ENCODE results near the gene YARS2. TPM values are rescaled to one million over a fixed set of nuclear protein-coding genes. Genes with fewer than 3 reads are reported as not detected.

The YARS2 gene
- total RNA-seq, 1 donor from 2014 or later: 11.6 TPM

- Histone ChIP-seq H3K36me3 (no peaks in the 10 kb centered on the region), H3K27ac (replicated peaks) (no peak overlapping the region), H3K4me3 (no peak overlapping the region), H3K27me3 (ENCODE audit: low read depth) (peaks cover 14% of the 10 kb centered on the region), H3K4me1 (no peaks in the 10 kb centered on the region), H3K9me3 (replicated peaks) (no peaks in the 10 kb centered on the region)
- DNase-seq: no peak
- TF ChIP-seq CTCF (IDR thresholded peaks at IDR 0.05; ENCODE audit: borderline replicate concordance): no peak
- intact Hi-C loops (cut with micrococcal nuclease): no loop called here
These were observed 10.2 kb upstream of the YARS2 start for GRCh38 chr12:32765906-32766305.

- Histone ChIP-seq H3K27ac (replicated peaks) (no peak overlapping the region), H3K4me3 (no peak overlapping the region), H3K9me3 (replicated peaks) (no peaks in the 10 kb centered on the region), H3K36me3 (no peaks in the 10 kb centered on the region), H3K4me1 (no peaks in the 10 kb centered on the region), H3K27me3 (ENCODE audit: low read depth) (peaks cover 8% of the 10 kb centered on the region)
- intact Hi-C loops (cut with micrococcal nuclease): no loop called here
- TF ChIP-seq CTCF (IDR thresholded peaks at IDR 0.05; ENCODE audit: borderline replicate concordance): no peak
- no peak for DNase-seq
These were observed 6.0 kb upstream of the YARS2 start for GRCh38 chr12:32761716-32762115.

- Histone ChIP-seq H3K4me3 (no peak overlapping the region), H3K36me3 (peaks cover 16% of the 10 kb centered on the region), H3K27ac (replicated peaks) (no peak overlapping the region), H3K9me3 (replicated peaks) (no peaks in the 10 kb centered on the region), H3K4me1 (peaks cover 30% of the 10 kb centered on the region), H3K27me3 (ENCODE audit: low read depth) (peaks cover 8% of the 10 kb centered on the region)
- intact Hi-C loops (cut with micrococcal nuclease): loop anchor here (5.0 kb wide), 1 partner anchor 1265 kb away; the partner anchor contains the start of gene ALG10
- DNase-seq: no peak
- no peak for TF ChIP-seq CTCF (IDR thresholded peaks at IDR 0.05; ENCODE audit: borderline replicate concordance)
These were observed 1.5 kb upstream of the YARS2 start for GRCh38 chr12:32757157-32757556.

- intact Hi-C loops (cut with micrococcal nuclease): loop anchor here (5.0 kb wide), 1 partner anchor 1266 kb away; the partner anchor contains the start of gene ALG10
- peaks cover 22% of the 10 kb centered on the region for H3K36me3 ChIP-seq
- no peak for TF ChIP-seq CTCF (IDR thresholded peaks at IDR 0.05; ENCODE audit: borderline replicate concordance)
- H3K27ac ChIP-seq (replicated peaks): peak overlapping the region; percentile 92
- H3K27me3 ChIP-seq (ENCODE audit: low read depth): peaks cover 8% of the 10 kb centered on the region
- H3K9me3 ChIP-seq (replicated peaks): no peaks in the 10 kb centered on the region
- peaks cover 30% of the 10 kb centered on the region for H3K4me1 ChIP-seq
- H3K4me3 ChIP-seq: peak overlapping the region; percentile 97
- DNase-seq: no peak
These were observed 874 bp upstream of the YARS2 start for GRCh38 chr12:32756476-32757066.

GRCh38 chr12:32755051-32755653 lies 545 bp downstream of the YARS2 start:
- Histone ChIP-seq H3K27me3 (ENCODE audit: low read depth) (no peaks in the 10 kb centered on the region), H3K4me3 (peak overlapping the region; percentile 97), H3K27ac (replicated peaks) (peak overlapping the region; percentile 92), H3K36me3 (peaks cover 36% of the 10 kb centered on the region), H3K9me3 (replicated peaks) (no peaks in the 10 kb centered on the region), H3K4me1 (peaks cover 30% of the 10 kb centered on the region)
- peak; percentile 64 for TF ChIP-seq CTCF (IDR thresholded peaks at IDR 0.05; ENCODE audit: borderline replicate concordance)
- intact Hi-C loops (cut with micrococcal nuclease): loop anchor here (5.0 kb wide), 1 partner anchor 1267 kb away; the partner anchor contains the start of gene ALG10
- peak; percentile 51 for DNase-seq

Measured in left ventricle myocardium inferior (tissue), 1 donor.